HCT116 (cell line): Measurements from ENCODE around the gene TLE4.

Source experiments
- EGR1 ChIP-seq: IDR thresholded peaks from 2 replicates; pipeline ENCODE4 v1.6.1; 2012; ENCODE audit warnings: low read depth
- POLR2A ChIP-seq: IDR thresholded peaks from 2 replicates; pipeline ENCODE4 v1.7.0; 2011; ENCODE audit warnings: borderline replicate concordance; ENCODE audit not compliant: insufficient read depth, insufficient read length; ENCODE audit errors: extremely low read depth
- POLR2AphosphoS5 ChIP-seq: IDR thresholded peaks from 2 replicates; pipeline ENCODE4 v1.6.1; 2011; ENCODE audit warnings: mild to moderate bottlenecking, low read depth, low read length, moderate library complexity
- TF ChIP-seq, protein P1 (sequence below), 3 experiments: fragments of 200-600 bp in 1 of 3; sonication (generic) in 1 of 3; IDR thresholded peaks in 2 of 3; conservative IDR thresholded peaks in 1 of 3; 2 replicates each; pipeline ENCODE4 v1.5.1; 2012 to 2017; ENCODE audit warnings: low read depth in 2 of 3, low read length in 2 of 3, antibody characterized with exemption in 1 of 3, borderline replicate concordance in 1 of 3, control low read depth in 1 of 3, mild to moderate bottlenecking in 1 of 3, mixed read lengths in 1 of 3, mixed run types in 1 of 3, moderate library complexity in 1 of 3; ENCODE audit not compliant: insufficient read depth in 1 of 3
- TF ChIP-seq, protein P2 (sequence below): IDR thresholded peaks from 2 replicates; pipeline ENCODE4 v1.6.1; 2012; ENCODE audit warnings: low read depth
- TF ChIP-seq, protein P3 (sequence below): IDR thresholded peaks from 2 replicates; pipeline ENCODE4 v1.6.1; 2012

DNA sequence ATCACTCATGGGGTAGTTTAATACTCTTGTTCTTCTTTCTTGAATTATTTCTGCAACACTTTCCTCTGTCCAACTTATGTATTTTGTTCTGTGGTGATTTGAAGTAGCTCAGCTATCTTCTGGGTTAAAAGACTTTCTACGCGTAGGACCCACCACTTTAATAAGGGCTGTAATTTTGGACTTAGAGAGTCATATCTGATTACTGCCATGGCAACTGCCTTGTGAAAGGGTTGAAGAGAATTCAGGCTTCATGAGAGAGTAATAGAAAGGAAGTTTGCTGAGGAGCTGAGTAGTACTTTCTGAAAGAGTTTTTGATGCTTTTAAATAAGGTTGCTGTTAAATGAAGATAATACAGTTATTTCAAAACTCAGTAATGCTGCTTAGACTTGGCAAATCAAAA, 89.5 kb downstream of the TLE4 start:
- TF ChIP-seq, protein P1, sequence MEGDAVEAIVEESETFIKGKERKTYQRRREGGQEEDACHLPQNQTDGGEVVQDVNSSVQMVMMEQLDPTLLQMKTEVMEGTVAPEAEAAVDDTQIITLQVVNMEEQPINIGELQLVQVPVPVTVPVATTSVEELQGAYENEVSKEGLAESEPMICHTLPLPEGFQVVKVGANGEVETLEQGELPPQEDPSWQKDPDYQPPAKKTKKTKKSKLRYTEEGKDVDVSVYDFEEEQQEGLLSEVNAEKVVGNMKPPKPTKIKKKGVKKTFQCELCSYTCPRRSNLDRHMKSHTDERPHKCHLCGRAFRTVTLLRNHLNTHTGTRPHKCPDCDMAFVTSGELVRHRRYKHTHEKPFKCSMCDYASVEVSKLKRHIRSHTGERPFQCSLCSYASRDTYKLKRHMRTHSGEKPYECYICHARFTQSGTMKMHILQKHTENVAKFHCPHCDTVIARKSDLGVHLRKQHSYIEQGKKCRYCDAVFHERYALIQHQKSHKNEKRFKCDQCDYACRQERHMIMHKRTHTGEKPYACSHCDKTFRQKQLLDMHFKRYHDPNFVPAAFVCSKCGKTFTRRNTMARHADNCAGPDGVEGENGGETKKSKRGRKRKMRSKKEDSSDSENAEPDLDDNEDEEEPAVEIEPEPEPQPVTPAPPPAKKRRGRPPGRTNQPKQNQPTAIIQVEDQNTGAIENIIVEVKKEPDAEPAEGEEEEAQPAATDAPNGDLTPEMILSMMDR (IDR thresholded peaks at IDR 0.05 in 2 of 3, conservative IDR thresholded peaks at IDR 0.05 in 1 of 3; ENCODE audit: borderline replicate concordance in 1 of 3, insufficient read depth in 1 of 3, low read depth in 2 of 3, low read length in 2 of 3) = no peak
- TF ChIP-seq EGR1 = no peak
- TF ChIP-seq, protein P2, sequence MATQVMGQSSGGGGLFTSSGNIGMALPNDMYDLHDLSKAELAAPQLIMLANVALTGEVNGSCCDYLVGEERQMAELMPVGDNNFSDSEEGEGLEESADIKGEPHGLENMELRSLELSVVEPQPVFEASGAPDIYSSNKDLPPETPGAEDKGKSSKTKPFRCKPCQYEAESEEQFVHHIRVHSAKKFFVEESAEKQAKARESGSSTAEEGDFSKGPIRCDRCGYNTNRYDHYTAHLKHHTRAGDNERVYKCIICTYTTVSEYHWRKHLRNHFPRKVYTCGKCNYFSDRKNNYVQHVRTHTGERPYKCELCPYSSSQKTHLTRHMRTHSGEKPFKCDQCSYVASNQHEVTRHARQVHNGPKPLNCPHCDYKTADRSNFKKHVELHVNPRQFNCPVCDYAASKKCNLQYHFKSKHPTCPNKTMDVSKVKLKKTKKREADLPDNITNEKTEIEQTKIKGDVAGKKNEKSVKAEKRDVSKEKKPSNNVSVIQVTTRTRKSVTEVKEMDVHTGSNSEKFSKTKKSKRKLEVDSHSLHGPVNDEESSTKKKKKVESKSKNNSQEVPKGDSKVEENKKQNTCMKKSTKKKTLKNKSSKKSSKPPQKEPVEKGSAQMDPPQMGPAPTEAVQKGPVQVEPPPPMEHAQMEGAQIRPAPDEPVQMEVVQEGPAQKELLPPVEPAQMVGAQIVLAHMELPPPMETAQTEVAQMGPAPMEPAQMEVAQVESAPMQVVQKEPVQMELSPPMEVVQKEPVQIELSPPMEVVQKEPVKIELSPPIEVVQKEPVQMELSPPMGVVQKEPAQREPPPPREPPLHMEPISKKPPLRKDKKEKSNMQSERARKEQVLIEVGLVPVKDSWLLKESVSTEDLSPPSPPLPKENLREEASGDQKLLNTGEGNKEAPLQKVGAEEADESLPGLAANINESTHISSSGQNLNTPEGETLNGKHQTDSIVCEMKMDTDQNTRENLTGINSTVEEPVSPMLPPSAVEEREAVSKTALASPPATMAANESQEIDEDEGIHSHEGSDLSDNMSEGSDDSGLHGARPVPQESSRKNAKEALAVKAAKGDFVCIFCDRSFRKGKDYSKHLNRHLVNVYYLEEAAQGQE = no peak
- TF ChIP-seq, protein P3, sequence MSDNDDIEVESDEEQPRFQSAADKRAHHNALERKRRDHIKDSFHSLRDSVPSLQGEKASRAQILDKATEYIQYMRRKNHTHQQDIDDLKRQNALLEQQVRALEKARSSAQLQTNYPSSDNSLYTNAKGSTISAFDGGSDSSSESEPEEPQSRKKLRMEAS = no peak
- TF ChIP-seq POLR2A = no peak
- no peak for TF ChIP-seq POLR2AphosphoS5
